ENCODE results near the gene USP3. TPM values are rescaled to one million over a fixed set of nuclear protein-coding genes. Genes with fewer than 3 reads are reported as not detected.

The USP3 gene
- total RNA-seq, 1 donor, result 45.8 TPM

GRCh38 chr15:63539998-63540397, 35.6 kb downstream of the USP3 start:
- DNase-seq (ENCODE audit: low read depth), result no peak
- TF ChIP-seq CTCF (IDR thresholded peaks at IDR 0.05; ENCODE audit: insufficient read depth, low read length), result no peak
- H3K4me3 ChIP-seq (ENCODE audit: low read depth, low read length), result no peak overlapping the region

GRCh38 chr15:63540449-63540848, 36.1 kb downstream of the USP3 start:
- no peak for TF ChIP-seq CTCF (IDR thresholded peaks at IDR 0.05; ENCODE audit: insufficient read depth, low read length)
- no peak overlapping the region for H3K4me3 ChIP-seq (ENCODE audit: low read depth, low read length)
- no peak for DNase-seq (ENCODE audit: low read depth)

GRCh38 chr15:63544258-63545026, 40.0 kb downstream of the USP3 start:
- no peak for DNase-seq (ENCODE audit: low read depth)
- H3K4me3 ChIP-seq (ENCODE audit: low read depth, low read length), result no peak overlapping the region
- TF ChIP-seq CTCF (IDR thresholded peaks at IDR 0.05; ENCODE audit: insufficient read depth, low read length), result no peak

GRCh38 chr15:63545520-63545919, 41.1 kb downstream of the USP3 start:
- no peak overlapping the region for H3K4me3 ChIP-seq (ENCODE audit: low read depth, low read length)
- DNase-seq (ENCODE audit: low read depth), result no peak
- TF ChIP-seq CTCF (IDR thresholded peaks at IDR 0.05; ENCODE audit: insufficient read depth, low read length), result no peak

GRCh38 chr15:63551400-63551799, 47.0 kb downstream of the USP3 start:
- DNase-seq (ENCODE audit: low read depth), result peak; percentile 59
- no peak for TF ChIP-seq CTCF (IDR thresholded peaks at IDR 0.05; ENCODE audit: insufficient read depth, low read length)
- H3K4me3 ChIP-seq (ENCODE audit: low read depth, low read length), result no peak overlapping the region

GRCh38 chr15:63553388-63553791, 49.0 kb downstream of the USP3 start:
- H3K4me3 ChIP-seq (ENCODE audit: low read depth, low read length), result peak overlapping the region; percentile 38

More at GRCh38 chr15:63553388-63553791, 49.0 kb downstream of the USP3 start:
- peak; percentile 96 for DNase-seq (ENCODE audit: low read depth)
- no peak for TF ChIP-seq CTCF (IDR thresholded peaks at IDR 0.05; ENCODE audit: insufficient read depth, low read length)
